Smooth muscle cell (in vitro differentiated cells): ENCODE measurements around the gene UBE2L5. TPM values are rescaled to one million over a fixed set of nuclear protein-coding genes. Genes with fewer than 3 reads are reported as not detected.
A peak's percentile ranks its signal among the peaks of the same experiment; 100 is the strongest.

ENCODE experiments used
- DNase-seq: peaks from one replicate; lab custom pipeline; 2025; ENCODE audit not compliant: unreplicated experiment; lab: John Stamatoyannopoulos, UW
- H2AFZ ChIP-seq: fragments of 200-600 bp; sonication (generic); 2 replicates; pipeline ENCODE4 v1.6.0; 2016; ENCODE audit warnings: antibody characterized with exemption, low read depth, mild to moderate bottlenecking
- H3F3A ChIP-seq: fragments of 200-600 bp; sonication (generic); 2 replicates; pipeline ENCODE4 v1.6.0; 2017; ENCODE audit warnings: antibody characterized with exemption, low read depth
- H3K27ac ChIP-seq: fragments of 200-600 bp; sonication (generic); 2 replicates; pipeline ENCODE4 v1.5.1; 2016; ENCODE audit warnings: low read depth, mild to moderate bottlenecking
- H3K27me3 ChIP-seq: fragments of 200-600 bp; sonication (generic); 2 replicates; pipeline ENCODE4 v1.6.1; 2016; ENCODE audit warnings: low read depth, mild to moderate bottlenecking
- H3K36me3 ChIP-seq: fragments of 200-600 bp; sonication (generic); 2 replicates; pipeline ENCODE4 v1.5.1; 2016; ENCODE audit warnings: low read depth
- H3K4me1 ChIP-seq: fragments of 200-600 bp; sonication (generic); 2 replicates; pipeline ENCODE4 v1.5.1; 2016; ENCODE audit warnings: low read depth
- H3K4me2 ChIP-seq: fragments of 200-600 bp; sonication (generic); 2 replicates; pipeline ENCODE4 v1.6.0; 2016; ENCODE audit warnings: mild to moderate bottlenecking
- H3K4me3 ChIP-seq: fragments of 200-600 bp; sonication (generic); 2 replicates; pipeline ENCODE4 v1.5.1; 2016; ENCODE audit warnings: mild to moderate bottlenecking
- H3K79me2 ChIP-seq: fragments of 200-600 bp; sonication (generic); 2 replicates; pipeline ENCODE4 v1.6.0; 2016; ENCODE audit warnings: low read depth, mild to moderate bottlenecking
- H3K9ac ChIP-seq: fragments of 200-600 bp; sonication (generic); 2 replicates; pipeline ENCODE4 v1.6.0; 2016; ENCODE audit warnings: low read depth
- H3K9me3 ChIP-seq: fragments of 200-600 bp; sonication (generic); replicated peaks from 2 replicates; pipeline ENCODE4 v1.5.1; 2016; ENCODE audit warnings: low read depth
- H4K20me1 ChIP-seq: fragments of 200-600 bp; sonication (generic); 2 replicates; pipeline ENCODE4 v1.6.0; 2016; ENCODE audit warnings: low read depth
- CTCF ChIP-seq: fragments of 200-600 bp; sonication (generic); IDR thresholded peaks from 2 replicates; pipeline ENCODE4 v1.5.1; 2017; ENCODE audit warnings: borderline replicate concordance, mild to moderate bottlenecking, antibody characterized with exemption; ENCODE audit not compliant: insufficient read depth, poor library complexity, severe bottlenecking
- WGBS: methylation state at CpG from one replicate; pipeline ENCODE4 v1.1.7; 2016; ENCODE audit warnings: low lambda C conversion rate; 5-methylcytosine and 5-hydroxymethylcytosine counted together
- polyA plus RNA-seq: library from polyadenylated mRNA; unstranded; fragments of >200 nt; fragmentation: Nextera tagmentation; extraction: Ambion mirVana; gene quantifications from 2 replicates; pipeline ENCODE4 v1.2.1, GENCODE V29; 2016
- total RNA-seq: library from RNA; depleted of rRNA; stranded (reverse); fragments of >200 nt; gene quantifications from 2 replicates; pipeline ENCODE4 v1.2.3, GENCODE V29; 2014

Gene UBE2L5
- total and polyA plus RNA-seq, 2 experiments from 2014 or later: not detected

GRCh38 chr13:30465343-30465592, 43.0 kb downstream of the UBE2L5 start:
- no peak for TF ChIP-seq CTCF
- 1% methylated on average over 33 of the region's 41 CpGs for WGBS
- peak overlapping the region; percentile 96 for H3K27ac ChIP-seq

GRCh38 chr13:30465593-30466357, 43.5 kb downstream of the UBE2L5 start, which contains the start of gene HMGB1:
TSS of gene HMGB1 (minus strand) at chr13:30465936. CDS start at chr13:30463680, 2,256 bp downstream.
- WGBS: under 1% methylated on average over 48 of the region's 57 CpGs

More at GRCh38 chr13:30465343-30465592, 43.0 kb downstream of the UBE2L5 start:
- H3F3A ChIP-seq: peaks cover 15% of the 10 kb centered on the region
- H3K9ac ChIP-seq: peak overlapping the region; percentile 92
- H3K4me1 ChIP-seq: peaks cover 20% of the 10 kb centered on the region
- no peak for DNase-seq
- peak overlapping the region; percentile 87 for H3K4me2 ChIP-seq
- peaks cover 4% of the 10 kb centered on the region for H3K36me3 ChIP-seq
- H4K20me1 ChIP-seq: peaks cover 6% of the 10 kb centered on the region
- no peaks in the 10 kb centered on the region for H3K9me3 ChIP-seq
- H3K27me3 ChIP-seq: no peaks in the 10 kb centered on the region
- peak overlapping the region; percentile 88 for H3K4me3 ChIP-seq
- H2AFZ ChIP-seq: no peak overlapping the region
- H3K79me2 ChIP-seq: peaks cover 27% of the 10 kb centered on the region

GRCh38 chr13:30466358-30466714, 44.0 kb downstream of the UBE2L5 start:
- no peak for TF ChIP-seq CTCF
- peaks cover 15% of the 10 kb centered on the region for H3F3A ChIP-seq
- peaks cover 26% of the 10 kb centered on the region for H3K79me2 ChIP-seq
- no peak for DNase-seq
- H2AFZ ChIP-seq: no peak overlapping the region
- peak overlapping the region; percentile 87 for H3K4me2 ChIP-seq
- peaks cover 20% of the 10 kb centered on the region for H3K4me1 ChIP-seq
- peak overlapping the region; percentile 1 for H3K9ac ChIP-seq
- H4K20me1 ChIP-seq: peaks cover 6% of the 10 kb centered on the region
- H3K27me3 ChIP-seq: no peaks in the 10 kb centered on the region
- H3K4me3 ChIP-seq: peak overlapping the region; percentile 88
- H3K9me3 ChIP-seq: no peaks in the 10 kb centered on the region
- WGBS: 4% methylated on average over 11 of the region's 11 CpGs
- H3K36me3 ChIP-seq: peaks cover 4% of the 10 kb centered on the region
- H3K27ac ChIP-seq: peak overlapping the region; percentile 35

More at GRCh38 chr13:30465593-30466357, 43.5 kb downstream of the UBE2L5 start, which contains the start of gene HMGB1:
- peak; percentile 80 for DNase-seq
- Histone ChIP-seq H3F3A (peaks cover 15% of the 10 kb centered on the region), H3K9me3 (no peaks in the 10 kb centered on the region), H4K20me1 (peaks cover 6% of the 10 kb centered on the region), H3K4me3 (peak within 1 kb of the TSS; percentile 88), H3K4me1 (peaks cover 20% of the 10 kb centered on the region), H2AFZ (no peak within 1 kb of the TSS), H3K36me3 (peaks cover 4% of the 10 kb centered on the region), H3K79me2 (peaks cover 27% of the 10 kb centered on the region), H3K4me2 (peak within 1 kb of the TSS; percentile 87), H3K9ac (peak within 1 kb of the TSS; percentile 92), H3K27me3 (no peaks in the 10 kb centered on the region), H3K27ac (peak within 1 kb of the TSS; percentile 96)
- TF ChIP-seq CTCF: no peak
